Epithelial cell of proximal tubule (primary cell): ENCODE measurements around the gene BACH2. TPM values are rescaled to one million over a fixed set of nuclear protein-coding genes. Genes with fewer than 3 reads are reported as not detected.

Experiments
- DNase-seq: peaks from one replicate; pipeline ENCODE4 v3.0.0-alpha.2; 2011; ENCODE audit warnings: low read depth
- H3K4me3 ChIP-seq: 2 replicates; pipeline ENCODE4 v1.5.1; 2011; ENCODE audit warnings: low read depth, mild to moderate bottlenecking, low read length
- total RNA-seq: library from RNA; depleted of rRNA; stranded (reverse); fragments of >200 nt; gene quantifications from 2 replicates; pipeline ENCODE4 v1.2.3, GENCODE V29; 2015
- TF ChIP-seq, protein P1 (sequence below): conservative IDR thresholded peaks from 2 replicates; pipeline ENCODE4 v1.5.1; 2012; ENCODE audit warnings: low read depth, mild to moderate bottlenecking, low read length

BACH2 gene
- total RNA-seq, 1 donor from 2014 or later, result 0.69 TPM

DNA sequence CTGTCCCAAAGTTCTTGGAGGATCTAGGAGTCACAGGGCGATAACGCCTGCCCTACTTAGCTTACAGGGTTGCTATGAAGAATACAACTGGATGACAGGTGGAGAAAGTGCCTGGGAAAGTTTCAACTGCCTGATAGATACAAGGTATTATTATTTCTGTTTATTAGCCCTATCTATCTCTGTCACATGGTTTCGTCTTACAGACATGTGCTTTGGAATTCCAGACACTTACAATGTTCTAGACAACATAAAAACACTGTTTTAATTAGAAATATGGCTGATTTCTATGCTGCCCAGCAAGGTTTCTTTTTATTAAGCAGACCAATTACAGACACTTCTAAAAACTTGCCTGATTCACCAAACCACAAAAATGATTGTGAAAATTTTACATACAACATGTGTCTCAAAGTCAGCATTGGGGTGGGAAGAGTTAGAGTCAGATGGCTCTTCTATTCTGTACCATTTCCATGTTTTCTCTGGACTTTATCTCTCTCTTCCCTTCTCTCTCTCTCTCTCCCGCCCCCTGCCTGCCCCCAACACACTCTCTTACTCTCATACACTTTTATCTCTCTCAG is 352.4 kb downstream of the BACH2 start:
- no peak for DNase-seq
- TF ChIP-seq, protein P1, sequence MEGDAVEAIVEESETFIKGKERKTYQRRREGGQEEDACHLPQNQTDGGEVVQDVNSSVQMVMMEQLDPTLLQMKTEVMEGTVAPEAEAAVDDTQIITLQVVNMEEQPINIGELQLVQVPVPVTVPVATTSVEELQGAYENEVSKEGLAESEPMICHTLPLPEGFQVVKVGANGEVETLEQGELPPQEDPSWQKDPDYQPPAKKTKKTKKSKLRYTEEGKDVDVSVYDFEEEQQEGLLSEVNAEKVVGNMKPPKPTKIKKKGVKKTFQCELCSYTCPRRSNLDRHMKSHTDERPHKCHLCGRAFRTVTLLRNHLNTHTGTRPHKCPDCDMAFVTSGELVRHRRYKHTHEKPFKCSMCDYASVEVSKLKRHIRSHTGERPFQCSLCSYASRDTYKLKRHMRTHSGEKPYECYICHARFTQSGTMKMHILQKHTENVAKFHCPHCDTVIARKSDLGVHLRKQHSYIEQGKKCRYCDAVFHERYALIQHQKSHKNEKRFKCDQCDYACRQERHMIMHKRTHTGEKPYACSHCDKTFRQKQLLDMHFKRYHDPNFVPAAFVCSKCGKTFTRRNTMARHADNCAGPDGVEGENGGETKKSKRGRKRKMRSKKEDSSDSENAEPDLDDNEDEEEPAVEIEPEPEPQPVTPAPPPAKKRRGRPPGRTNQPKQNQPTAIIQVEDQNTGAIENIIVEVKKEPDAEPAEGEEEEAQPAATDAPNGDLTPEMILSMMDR, result no peak
- H3K4me3 ChIP-seq, result no peak overlapping the region

DNA sequence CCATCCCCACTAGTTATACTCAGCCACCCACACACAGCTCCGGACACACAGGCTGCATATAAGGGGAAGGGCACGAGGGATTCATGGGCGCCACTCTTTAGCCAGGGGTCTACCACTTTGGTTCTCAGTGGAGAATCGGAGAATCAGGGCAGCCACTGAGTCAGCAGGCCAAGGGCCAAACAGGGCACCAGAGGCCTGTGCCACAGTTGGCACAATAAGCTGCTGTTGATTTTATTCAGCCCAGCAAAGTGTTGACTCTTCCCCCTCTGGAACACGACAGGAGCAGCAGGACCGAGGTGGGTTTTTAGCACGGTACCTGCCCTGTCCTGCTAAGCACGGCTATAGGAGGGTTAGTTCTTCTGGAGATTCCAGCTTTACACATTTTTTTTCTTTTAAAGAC is 354.0 kb downstream of the BACH2 start:
- TF ChIP-seq, protein P1, result no peak
- DNase-seq, result no peak
- no peak overlapping the region for H3K4me3 ChIP-seq

DNA sequence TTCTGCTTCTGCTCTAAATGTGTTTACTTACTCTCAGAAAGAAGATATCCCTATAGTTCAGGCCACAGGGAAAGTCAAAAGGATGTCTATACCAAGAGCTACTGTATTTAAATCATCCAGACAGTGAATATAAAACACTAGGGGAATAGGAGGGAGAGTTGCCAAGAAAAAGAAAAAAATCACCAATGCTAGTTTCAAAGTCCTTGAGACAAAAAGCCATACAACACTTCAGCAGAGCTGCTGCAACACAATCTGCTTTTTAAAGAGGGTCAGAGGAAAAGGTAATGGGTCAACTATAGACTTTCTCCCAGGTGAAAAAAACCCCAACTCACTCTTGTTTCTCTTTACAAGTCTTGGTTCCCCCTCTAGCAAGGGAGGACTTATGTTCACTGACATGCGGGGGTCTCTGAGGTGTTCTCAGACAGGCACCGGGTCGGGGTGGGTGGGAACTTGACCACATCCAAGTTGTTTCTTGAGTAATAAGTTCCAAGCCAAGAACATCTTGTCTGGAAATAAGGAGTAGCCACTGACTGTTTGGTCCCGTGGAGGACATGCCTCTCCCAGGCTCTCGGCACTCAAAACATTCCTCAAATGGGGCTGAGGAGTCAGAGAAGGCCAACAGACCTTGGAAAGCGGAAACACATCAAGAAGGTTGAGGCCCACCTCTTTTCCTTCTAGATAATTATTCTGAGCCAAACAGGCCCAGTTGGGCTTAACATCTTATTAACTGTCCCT is 354.7 kb downstream of the BACH2 start:
- TF ChIP-seq, protein P1, result no peak

DNA sequence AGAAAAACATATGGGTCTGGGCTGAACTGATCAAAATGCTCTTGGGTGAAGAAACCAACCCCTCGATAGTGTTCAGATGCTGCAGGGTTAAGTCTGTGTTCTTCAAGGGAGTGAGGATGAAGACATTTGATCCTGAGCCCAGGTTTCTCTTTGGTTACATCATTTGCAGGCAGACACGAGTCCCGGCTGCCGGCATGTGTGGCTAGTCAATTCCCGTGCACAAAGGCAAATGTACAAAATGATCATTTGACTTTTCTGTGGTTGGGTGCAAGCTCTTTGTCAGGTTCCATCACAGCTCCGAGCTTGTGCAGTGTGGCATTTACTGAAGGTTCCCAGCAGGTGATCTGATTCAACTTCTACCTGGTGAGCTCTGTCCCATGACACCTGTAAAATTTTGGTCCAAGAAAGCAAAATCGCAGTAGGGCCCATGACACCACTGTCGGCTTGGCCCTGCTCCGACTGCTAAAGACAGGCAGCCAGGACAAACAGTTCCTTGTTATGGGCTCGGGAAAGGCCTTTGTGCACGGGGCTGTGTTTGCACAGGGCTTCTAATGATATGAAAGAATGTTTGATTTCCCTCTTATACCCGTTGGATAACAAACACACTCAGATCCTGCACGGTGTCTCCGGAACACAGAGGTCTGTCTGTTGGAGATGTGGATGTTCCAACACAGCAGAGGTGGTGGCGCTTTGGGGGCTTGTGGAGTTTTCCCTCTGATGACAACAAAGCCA is 355.4 kb downstream of the BACH2 start:
- TF ChIP-seq, protein P1, result no peak
- H3K4me3 ChIP-seq, result no peak overlapping the region
- DNase-seq, result no peak

More for the DNA sequence above, 354.7 kb downstream of the BACH2 start:
- H3K4me3 ChIP-seq, result no peak overlapping the region
- DNase-seq, result no peak

GRCh38 chr6:89940225-89941027 is 356.2 kb downstream of the BACH2 start:
- no peak overlapping the region for H3K4me3 ChIP-seq
- DNase-seq, result no peak
- TF ChIP-seq, protein P1, result peak; percentile 83

DNA sequence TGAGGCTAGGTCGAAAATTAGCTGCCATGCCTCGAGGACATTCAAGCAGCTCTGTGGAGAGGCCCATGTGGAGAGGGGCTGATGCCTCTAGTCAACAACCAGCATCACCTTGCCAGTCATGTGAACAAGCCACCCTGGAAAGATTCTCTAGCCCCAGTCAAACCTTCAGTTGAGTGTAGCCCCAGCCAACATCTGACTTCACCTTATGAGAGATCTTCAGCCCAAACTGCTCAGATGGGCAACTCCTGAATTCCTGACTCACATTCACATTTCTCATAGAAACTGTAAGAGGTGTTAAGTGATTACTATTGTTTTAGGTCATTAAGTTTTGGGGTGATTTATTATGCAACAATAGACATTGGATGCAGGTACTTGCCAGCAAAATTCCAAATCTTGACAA is 357.5 kb downstream of the BACH2 start:
- H3K4me3 ChIP-seq, result no peak overlapping the region
- DNase-seq, result no peak
- TF ChIP-seq, protein P1, result no peak
